Glomerular visceral epithelial cell (primary cell): ENCODE data around the gene MARCHF10.

ENCODE experiments used
- DNase-seq: peaks from one replicate; pipeline ENCODE4 v3.0.0-alpha.2; 2016; ENCODE audit errors: extremely low spot score

MARCHF10 gene

GRCh38 chr17:62751060-62751691, 56.9 kb downstream of the MARCHF10 start:
- peak; percentile 38 for DNase-seq

DNA sequence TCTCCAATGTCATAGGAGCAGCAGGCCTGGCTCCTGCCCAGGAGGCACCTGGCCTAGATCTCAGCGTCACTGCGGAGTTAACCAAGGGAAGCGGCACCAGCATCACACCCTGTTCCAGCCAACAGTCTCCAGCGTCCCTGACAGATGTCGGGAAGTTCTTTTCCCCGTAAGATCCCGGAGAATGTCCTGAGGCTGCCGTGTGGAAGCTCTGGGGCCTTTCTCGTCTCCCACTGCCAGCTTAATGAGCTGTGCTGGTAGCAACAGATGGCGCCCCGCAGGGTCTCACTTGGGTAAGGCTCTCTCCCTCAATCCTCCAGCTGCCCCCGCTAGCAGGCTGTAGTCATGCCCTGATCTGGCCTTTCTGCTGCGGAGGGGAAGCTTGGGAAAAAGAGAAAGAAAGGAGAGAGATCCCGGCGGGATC, 57.5 kb downstream of the MARCHF10 start:
- no peak for DNase-seq

- DNase-seq = no peak
Measured at GRCh38 chr17:62749926-62750325, 58.2 kb downstream of the MARCHF10 start.

GRCh38 chr17:62746941-62747340, 61.2 kb downstream of the MARCHF10 start:
- DNase-seq = no peak

GRCh38 chr17:62745806-62746205, 62.3 kb downstream of the MARCHF10 start:
- DNase-seq = no peak

- no peak for DNase-seq
Measured at GRCh38 chr17:62744259-62744658, 63.9 kb downstream of the MARCHF10 start.

- DNase-seq = no peak
Measured at GRCh38 chr17:62741290-62741689, 66.8 kb downstream of the MARCHF10 start.

DNA sequence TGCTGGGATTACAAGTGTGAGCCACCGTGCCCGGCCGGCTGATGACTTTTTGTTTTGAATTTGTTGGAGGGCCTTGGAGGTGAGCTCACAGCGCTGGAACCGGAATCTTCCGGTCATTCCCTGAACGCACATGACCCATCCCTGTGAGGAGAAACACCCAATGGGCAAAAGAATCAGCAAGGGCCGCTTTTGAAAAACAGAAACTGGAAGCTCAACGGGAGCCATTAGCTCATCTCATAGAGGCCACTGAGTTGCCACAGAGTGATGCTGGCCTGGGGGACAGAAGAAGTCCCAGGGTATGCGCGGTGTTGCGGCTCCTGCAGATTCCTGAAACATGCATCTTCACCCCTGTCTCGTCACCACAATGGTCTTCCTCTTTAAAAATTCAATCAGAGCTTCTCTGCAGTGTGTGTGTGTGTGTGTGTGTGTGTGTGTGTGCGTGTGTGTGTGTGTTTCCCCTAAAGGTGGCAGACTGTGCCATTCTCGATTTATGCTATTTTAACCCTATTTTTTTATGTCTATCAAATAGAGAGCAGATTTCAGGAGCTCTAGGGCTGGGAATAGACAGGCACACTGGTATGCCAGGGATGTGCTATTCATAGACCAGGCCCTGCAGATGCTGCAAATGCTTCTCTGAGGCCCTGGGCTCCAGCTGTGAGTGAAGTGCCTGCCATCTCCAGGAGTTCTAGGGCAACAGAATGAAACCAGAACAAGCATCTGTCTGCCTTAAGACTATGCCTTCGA, 68.3 kb downstream of the MARCHF10 start:
- DNase-seq = no peak

DNA sequence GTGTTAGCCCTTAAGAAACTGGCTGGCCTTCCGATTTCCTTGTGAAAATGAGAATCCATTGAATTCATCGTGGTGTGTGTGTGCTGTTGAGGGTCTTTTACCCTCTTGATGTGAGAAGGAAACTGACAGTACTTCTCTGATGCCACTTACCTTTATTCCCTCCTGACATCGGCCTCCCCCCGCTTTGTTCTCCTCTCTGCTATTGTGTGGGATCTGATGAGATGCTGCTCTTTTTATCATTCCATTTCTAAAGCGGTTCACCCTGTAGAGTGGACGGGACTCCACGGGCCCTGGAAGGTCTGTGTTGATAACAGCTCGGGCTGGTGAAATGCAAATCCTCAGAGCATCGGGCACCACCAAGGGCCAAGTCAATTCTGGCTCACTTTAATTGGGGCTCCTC, 69.8 kb downstream of the MARCHF10 start:
- DNase-seq = no peak

DNA sequence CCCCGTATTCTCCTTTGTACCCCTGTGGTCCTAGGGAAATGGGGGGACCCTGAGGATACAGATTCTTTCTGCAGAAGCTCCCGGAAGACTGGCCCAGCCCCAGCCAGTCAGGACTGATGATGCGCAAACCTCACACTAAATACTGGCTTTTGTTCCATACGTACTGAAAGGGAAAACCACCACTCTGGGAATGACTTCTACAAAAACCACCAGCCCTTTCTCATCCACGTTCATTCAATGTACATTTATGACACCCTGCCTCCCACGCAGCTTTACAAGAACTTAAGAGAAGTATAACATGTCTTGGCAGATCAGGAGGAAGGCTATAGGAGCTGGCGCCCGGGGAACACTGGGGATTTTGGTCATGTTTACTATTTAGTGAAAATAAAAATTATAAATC, 70.6 kb downstream of the MARCHF10 start:
- no peak for DNase-seq

DNA sequence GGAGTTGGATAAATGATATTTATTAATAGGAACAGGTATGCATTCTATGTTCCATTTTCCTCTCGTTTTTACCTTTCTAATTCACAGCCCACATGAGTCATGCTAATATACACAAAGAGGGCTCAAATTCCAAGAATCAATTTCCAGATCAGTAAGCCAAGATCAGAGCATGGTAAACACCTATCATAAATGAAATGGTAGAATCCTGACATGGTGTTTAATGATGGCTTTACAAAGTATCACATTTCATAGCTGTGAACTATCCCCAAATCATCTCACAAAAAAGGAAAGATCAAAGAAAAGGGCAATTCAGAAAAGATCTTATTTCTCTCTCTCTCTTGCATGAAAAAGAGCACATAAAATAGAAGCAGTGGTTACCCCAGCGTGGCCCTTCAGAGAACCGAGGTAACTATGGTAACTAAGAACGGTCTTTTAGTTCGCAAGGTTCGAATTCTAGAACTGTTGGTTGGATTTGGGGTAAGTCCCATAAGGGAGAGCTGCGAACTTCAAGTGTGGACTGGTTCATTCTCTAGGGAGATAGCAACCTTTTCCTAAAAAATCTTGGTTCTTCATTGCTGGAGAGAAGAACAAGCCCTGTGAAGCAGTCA, 73.0 kb downstream of the MARCHF10 start:
- no peak for DNase-seq

DNA sequence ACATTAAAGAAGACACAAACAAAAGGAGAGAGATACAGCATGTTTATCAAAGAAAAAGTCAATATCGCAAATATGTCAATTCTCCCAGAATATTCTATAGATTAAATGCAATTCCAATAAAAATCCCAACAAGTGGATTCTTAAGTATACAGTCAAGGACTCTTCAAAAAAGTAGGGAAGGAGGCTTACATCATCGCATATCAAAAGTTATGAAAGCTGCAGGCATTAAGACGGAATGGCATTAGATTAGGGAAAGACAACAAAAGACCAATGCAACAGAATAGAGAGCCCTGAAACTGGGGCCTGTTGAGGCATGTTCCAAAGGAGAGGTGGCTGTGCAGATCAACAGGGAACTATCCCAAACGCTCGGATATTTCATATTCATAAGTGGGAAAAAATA, 76.0 kb downstream of the MARCHF10 start:
- DNase-seq = no peak

- no peak for DNase-seq
Measured at GRCh38 chr17:62727916-62728672, 80.0 kb downstream of the MARCHF10 start.

GRCh38 chr17:62725791-62726249, 82.3 kb downstream of the MARCHF10 start:
- peak; percentile 47 for DNase-seq

DNA sequence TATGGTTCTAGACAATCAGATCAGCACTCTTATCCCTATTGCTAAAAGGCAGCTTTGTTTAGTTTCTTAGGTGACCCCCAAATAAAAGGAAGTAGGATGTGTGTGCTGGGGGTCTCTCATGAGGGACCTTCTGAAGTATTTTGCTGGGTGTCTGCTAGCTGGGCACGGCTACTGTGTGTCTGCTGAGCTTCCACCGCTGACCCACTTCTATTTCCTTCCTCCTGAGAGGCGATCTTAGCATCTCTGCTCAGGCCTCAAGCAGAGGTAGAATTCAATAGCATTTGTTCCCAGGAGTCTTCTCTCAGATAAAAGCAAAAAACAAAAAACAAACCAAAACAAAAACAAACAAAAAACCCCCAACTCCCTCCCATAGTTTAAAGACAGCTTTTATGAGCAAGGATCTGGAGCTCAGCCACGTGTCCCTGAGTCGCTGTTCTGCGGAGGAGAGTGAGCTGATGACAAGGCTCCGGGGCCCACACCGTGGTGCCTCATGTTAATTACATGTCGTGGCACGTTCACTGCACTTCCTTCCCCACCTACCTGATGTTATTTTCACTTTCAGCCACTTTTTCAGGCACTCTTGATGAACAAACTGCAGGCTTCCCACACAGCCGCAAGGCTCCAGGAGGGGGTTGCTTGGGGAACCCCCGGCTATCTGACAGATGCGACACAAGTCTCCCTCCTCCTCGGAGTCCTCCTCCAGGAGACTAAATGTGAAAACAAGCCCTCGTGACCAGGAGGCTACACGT, 83.5 kb downstream of the MARCHF10 start:
- DNase-seq = peak; percentile 22

DNA sequence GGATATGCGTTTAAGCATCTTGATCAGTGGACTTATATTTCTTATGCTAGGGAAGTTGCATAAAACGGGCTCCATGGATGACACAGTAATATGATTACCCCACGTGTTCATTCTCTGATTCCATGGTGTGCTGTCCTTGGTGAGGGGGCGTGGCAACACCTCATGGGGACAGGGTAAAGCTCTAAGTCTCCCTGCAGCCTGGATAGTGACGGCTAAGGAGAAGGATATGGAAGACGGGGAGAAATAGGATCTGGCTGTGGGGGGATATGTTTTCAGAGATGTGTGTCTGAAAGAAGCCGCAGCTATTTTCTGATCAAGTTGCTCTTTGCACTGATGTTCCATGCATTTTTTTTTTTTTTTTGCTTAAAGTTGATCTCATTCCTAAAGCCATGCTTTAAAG, 84.3 kb downstream of the MARCHF10 start:
- DNase-seq = no peak

GRCh38 chr17:62722625-62723024, 85.5 kb downstream of the MARCHF10 start:
- DNase-seq = no peak

- peak; percentile 88 for DNase-seq
Measured at GRCh38 chr17:62720126-62720850, 87.8 kb downstream of the MARCHF10 start.

DNA sequence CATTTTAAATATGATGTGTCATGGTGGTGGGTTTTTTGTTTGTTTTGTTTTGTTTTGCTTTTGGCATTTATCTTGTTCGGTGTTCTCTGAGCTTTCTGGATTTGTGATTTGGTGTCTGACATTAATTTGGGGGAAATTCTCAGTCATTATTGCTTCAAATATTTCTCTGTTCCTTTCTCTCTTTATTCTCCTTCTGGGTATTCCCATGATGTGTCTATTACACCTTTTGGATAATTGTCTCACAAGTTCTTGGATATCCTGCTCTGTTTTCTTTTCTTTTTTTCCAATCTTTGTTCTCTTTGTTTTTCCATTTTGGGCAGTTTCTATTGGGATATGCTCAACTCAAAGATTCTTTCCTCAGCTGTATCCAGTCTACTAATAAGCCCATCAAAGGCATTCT, 88.5 kb downstream of the MARCHF10 start:
- no peak for DNase-seq

- DNase-seq = peak; percentile 82
Measured at GRCh38 chr17:62718429-62718828, 89.7 kb downstream of the MARCHF10 start.

DNA sequence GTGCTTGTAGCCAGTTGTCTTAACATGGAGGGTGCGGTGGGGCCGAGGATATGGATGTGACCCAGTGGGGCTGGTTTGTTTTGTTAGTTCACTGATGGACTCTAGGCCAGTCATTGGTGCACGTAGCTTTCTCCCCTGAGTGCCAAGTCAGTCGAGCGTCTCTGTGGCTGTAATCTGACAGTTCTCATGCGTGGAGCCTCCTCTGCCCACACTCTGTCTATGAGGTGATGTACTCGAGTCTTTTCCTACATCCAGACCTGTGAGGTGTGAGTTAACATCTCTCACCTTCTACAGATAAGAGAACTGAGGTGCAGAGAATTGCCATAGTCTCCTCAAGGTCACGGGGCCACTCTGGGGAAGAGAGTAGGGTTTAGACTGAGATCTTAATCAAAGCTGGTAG, 90.2 kb downstream of the MARCHF10 start:
- no peak for DNase-seq
